BLaER1 treated with 17β-estradiol and CSF1 and Interleukin-3, amounts not matched to agents 10 nM and 100 nM (cell line): ENCODE data around the gene PPT1.

Source experiments
- H3K27ac ChIP-seq, 11 experiments: shearing (Covaris generic); formaldehyde crosslinking; 2 replicates each; pipeline ENCODE4 v1.8.1; 2022
- H3K27me3 ChIP-seq, 11 experiments: shearing (Covaris generic); formaldehyde crosslinking; 2 replicates each; pipeline ENCODE4 v1.8.1; 2022
- H3K36me3 ChIP-seq, 11 experiments: shearing (Covaris generic); formaldehyde crosslinking; 2 replicates each; pipeline ENCODE4 v1.8.1; 2022
- H3K4me1 ChIP-seq, 10 experiments: shearing (Covaris generic); formaldehyde crosslinking; 2 replicates each; pipeline ENCODE4 v1.8.1; 2022
- H3K4me2 ChIP-seq, 11 experiments: shearing (Covaris generic); formaldehyde crosslinking; 2 replicates each; pipeline ENCODE4 v1.8.1; 2022
- H3K4me3 ChIP-seq, 10 experiments: shearing (Covaris generic); formaldehyde crosslinking; 2 replicates each; pipeline ENCODE4 v1.8.1; 2022
- H3K9ac ChIP-seq, 11 experiments: shearing (Covaris generic); formaldehyde crosslinking; 2 replicates each; pipeline ENCODE4 v1.8.1; 2022
- H3K9me3 ChIP-seq, 11 experiments: shearing (Covaris generic); formaldehyde crosslinking; replicated peaks in 1 of 11; 2 replicates each; pipeline ENCODE4 v1.8.1; 2022
- H4K20me1 ChIP-seq, 11 experiments: shearing (Covaris generic); formaldehyde crosslinking; 2 replicates each; pipeline ENCODE4 v1.8.1; 2022
- Cebpa-rat ChIP-seq, 11 experiments: shearing (Covaris generic); IDR thresholded peaks; 2 replicates each; pipeline ENCODE4 v1.8.1; 2022

PPT1 gene

GRCh38 chr1:40078512-40079333 is 18.3 kb downstream of the PPT1 start:
- Histone ChIP-seq H3K27me3 (no peaks in the 10 kb centered on the region), H4K20me1 (peaks cover 0 to 5% (median 0%) of the 10 kb centered on the region in 11 experiments; a peak in 4 of 22 replicates), H3K4me1 (peaks cover 3 to 100% (median 49%) of the 10 kb centered on the region in 10 experiments; a peak in 18 of 20 replicates), H3K9me3 (no peaks in the 10 kb centered on the region), H3K36me3 (peaks cover 50 to 100% (median 87%) of the 10 kb centered on the region in 11 experiments), H3K9ac (no peak overlapping the region; a peak in 1 of 22 replicates), H3K27ac (peak overlapping the region in 4 of 11 experiments; percentile 62 to 73 (median 69); a peak in 5 of 22 replicates), H3K4me2 (peak overlapping the region in 4 of 11 experiments; percentile 79 to 93 (median 87); a peak in 7 of 22 replicates), H3K4me3 (no peak overlapping the region)
- no peak for TF ChIP-seq Cebpa-rat (IDR thresholded peaks at IDR 0.05)

- Histone ChIP-seq H3K9ac (peak overlapping the region in 5 of 11 experiments; percentile 17 to 67 (median 54); a peak in 9 of 22 replicates), H3K27me3 (no peaks in the 10 kb centered on the region), H3K4me2 (peak overlapping the region in 6 of 11 experiments; percentile 37 to 93 (median 82); a peak in 11 of 22 replicates), H3K36me3 (peaks cover 57 to 100% (median 88%) of the 10 kb centered on the region in 11 experiments), H3K9me3 (no peaks in the 10 kb centered on the region), H3K4me3 (peak overlapping the region in 3 of 10 experiments; percentile 32 to 37 (median 34); a peak in 5 of 20 replicates), H4K20me1 (peaks cover 0 to 15% (median 0%) of the 10 kb centered on the region in 11 experiments; a peak in 5 of 22 replicates), H3K27ac (peak overlapping the region in 7 of 11 experiments; percentile 2 to 77 (median 54); a peak in 12 of 22 replicates), H3K4me1 (peaks cover 13 to 100% (median 64%) of the 10 kb centered on the region in 10 experiments)
- peak in 1 of 11 experiments; percentile 57; a peak in 1 of 22 replicates for TF ChIP-seq Cebpa-rat (IDR thresholded peaks at IDR 0.05)
Observed at GRCh38 chr1:40076895-40077312, 20.1 kb downstream of the PPT1 start.

GRCh38 chr1:40075266-40075665 is 21.8 kb downstream of the PPT1 start:
- Histone ChIP-seq H3K36me3 (peaks cover 73 to 100% (median 94%) of the 10 kb centered on the region in 11 experiments), H3K9ac (peak overlapping the region in 1 of 11 experiments; percentile 67; a peak in 1 of 22 replicates), H3K4me2 (peak overlapping the region in 5 of 11 experiments; percentile 13 to 93 (median 84); a peak in 10 of 22 replicates), H3K27ac (peak overlapping the region in 5 of 11 experiments; percentile 0 to 77 (median 67); a peak in 7 of 22 replicates), H4K20me1 (peaks cover 0 to 28% (median 0%) of the 10 kb centered on the region in 11 experiments; a peak in 5 of 22 replicates), H3K4me3 (no peak overlapping the region), H3K4me1 (peaks cover 13 to 100% (median 54%) of the 10 kb centered on the region in 10 experiments), H3K27me3 (no peaks in the 10 kb centered on the region), H3K9me3 (no peaks in the 10 kb centered on the region)
- TF ChIP-seq Cebpa-rat (IDR thresholded peaks at IDR 0.05): no peak

- TF ChIP-seq Cebpa-rat (IDR thresholded peaks at IDR 0.05): no peak
- Histone ChIP-seq H3K9ac (no peak overlapping the region), H3K27me3 (no peaks in the 10 kb centered on the region), H3K4me2 (peak overlapping the region in 10 of 11 experiments; percentile 12 to 93 (median 31); a peak in 10 of 22 replicates), H3K36me3 (peaks cover 83 to 100% (median 99%) of the 10 kb centered on the region in 11 experiments), H3K4me3 (no peak overlapping the region), H3K27ac (peak overlapping the region in 3 of 11 experiments; percentile 9 to 33 (median 15); a peak in 4 of 22 replicates), H3K9me3 (no peaks in the 10 kb centered on the region), H4K20me1 (peaks cover 0 to 48% (median 0%) of the 10 kb centered on the region in 11 experiments; a peak in 5 of 22 replicates), H3K4me1 (peaks cover 13 to 100% (median 50%) of the 10 kb centered on the region in 10 experiments)
Observed at GRCh38 chr1:40073062-40073461, 24.0 kb downstream of the PPT1 start.

- TF ChIP-seq Cebpa-rat (IDR thresholded peaks at IDR 0.05): no peak
- H3K27ac ChIP-seq: no peak overlapping the region
Observed at GRCh38 chr1:40072142-40072541, 24.9 kb downstream of the PPT1 start.

GRCh38 chr1:40067851-40068250 is 29.2 kb downstream of the PPT1 start:
- peaks cover 94 to 98% (median 97%) of the 10 kb centered on the region in 11 experiments for H3K36me3 ChIP-seq
- H4K20me1 ChIP-seq: peaks cover 0 to 78% (median 0%) of the 10 kb centered on the region in 11 experiments; a peak in 5 of 22 replicates
- peak overlapping the region; percentile 21 to 100 (median 63) for H3K4me2 ChIP-seq
- peaks cover 49 to 100% (median 63%) of the 10 kb centered on the region in 10 experiments for H3K4me1 ChIP-seq
- no peaks in the 10 kb centered on the region for H3K27me3 ChIP-seq
- H3K4me3 ChIP-seq: no peak overlapping the region; a peak in 1 of 20 replicates
- H3K9ac ChIP-seq: peak overlapping the region in 6 of 11 experiments; percentile 1 to 42 (median 17); a peak in 6 of 22 replicates
- peak overlapping the region; percentile 22 to 99 (median 96); a peak in 21 of 22 replicates for H3K27ac ChIP-seq
- peaks cover 0 to 3% (median 0%) of the 10 kb centered on the region in 11 experiments; a peak in 1 of 22 replicates for H3K9me3 ChIP-seq
- no peak for TF ChIP-seq Cebpa-rat (IDR thresholded peaks at IDR 0.05)

More at GRCh38 chr1:40072142-40072541, 24.9 kb downstream of the PPT1 start:
- H3K9me3 ChIP-seq: no peaks in the 10 kb centered on the region
- peaks cover 87 to 100% (median 99%) of the 10 kb centered on the region in 11 experiments for H3K36me3 ChIP-seq
- H3K27me3 ChIP-seq: no peaks in the 10 kb centered on the region
- H4K20me1 ChIP-seq: peaks cover 0 to 53% (median 0%) of the 10 kb centered on the region in 11 experiments; a peak in 5 of 22 replicates
- no peak overlapping the region for H3K4me3 ChIP-seq
- H3K4me2 ChIP-seq: peak overlapping the region in 3 of 11 experiments; percentile 17 to 90 (median 84); a peak in 4 of 22 replicates
- H3K9ac ChIP-seq: no peak overlapping the region
- H3K4me1 ChIP-seq: peaks cover 23 to 100% (median 57%) of the 10 kb centered on the region in 10 experiments

GRCh38 chr1:40067023-40067422 is 30.0 kb downstream of the PPT1 start:
- Histone ChIP-seq H4K20me1 (peaks cover 0 to 82% (median 0%) of the 10 kb centered on the region in 11 experiments; a peak in 4 of 22 replicates), H3K36me3 (peaks cover 94 to 98% (median 97%) of the 10 kb centered on the region in 11 experiments), H3K27me3 (no peaks in the 10 kb centered on the region), H3K27ac (peak overlapping the region; percentile 3 to 99 (median 96); a peak in 20 of 22 replicates), H3K9ac (peak overlapping the region in 1 of 11 experiments; percentile 6; a peak in 3 of 22 replicates), H3K4me3 (peak overlapping the region in 1 of 10 experiments; percentile 1; a peak in 2 of 20 replicates), H3K9me3 (peaks cover 0 to 3% (median 0%) of the 10 kb centered on the region in 11 experiments; a peak in 1 of 22 replicates), H3K4me2 (peak overlapping the region in 10 of 11 experiments; percentile 44 to 100 (median 68); a peak in 17 of 22 replicates), H3K4me1 (peaks cover 55 to 100% (median 64%) of the 10 kb centered on the region in 10 experiments)
- no peak for TF ChIP-seq Cebpa-rat (IDR thresholded peaks at IDR 0.05)
